Nephron (organoid): ENCODE results near the gene CCDC88C.

ENCODE experiments used
- H3K27ac Mint-ChIP-seq, 3 experiments: 2 replicates each; pipeline ENCODE4 v1.8.0; 2020; ENCODE audit warnings: mixed read lengths in 3 of 3, mild to moderate bottlenecking in 2 of 3, moderate library complexity in 1 of 3
- H3K27me3 Mint-ChIP-seq: 2 replicates; pipeline ENCODE4 v1.8.0; 2021; ENCODE audit warnings: low read depth, mild to moderate bottlenecking, moderate library complexity, mixed read lengths
- H3K36me3 Mint-ChIP-seq: 2 replicates; pipeline ENCODE4 v1.8.0; 2020; ENCODE audit warnings: low read depth, mixed read lengths
- H3K4me1 Mint-ChIP-seq: 2 replicates; pipeline ENCODE4 v1.8.0; 2020; ENCODE audit warnings: mixed read lengths
- H3K4me3 Mint-ChIP-seq, 3 experiments: 2 replicates each; pipeline ENCODE4 v1.8.0; 2020; ENCODE audit warnings: mild to moderate bottlenecking in 3 of 3, mixed read lengths in 3 of 3, moderate library complexity in 2 of 3
- H3K9me3 Mint-ChIP-seq: 2 replicates; pipeline ENCODE4 v1.8.0; 2020; ENCODE audit warnings: mixed read lengths
- TF ChIP-seq, protein P1 (sequence below), 3 experiments: fragments of 200-600 bp; sonication (generic); IDR thresholded peaks; one replicate each; pipeline ENCODE4 v1.5.0; 2021; ENCODE audit warnings: antibody characterized with exemption in 3 of 3; ENCODE audit not compliant: unreplicated experiment in 3 of 3

CCDC88C gene

DNA sequence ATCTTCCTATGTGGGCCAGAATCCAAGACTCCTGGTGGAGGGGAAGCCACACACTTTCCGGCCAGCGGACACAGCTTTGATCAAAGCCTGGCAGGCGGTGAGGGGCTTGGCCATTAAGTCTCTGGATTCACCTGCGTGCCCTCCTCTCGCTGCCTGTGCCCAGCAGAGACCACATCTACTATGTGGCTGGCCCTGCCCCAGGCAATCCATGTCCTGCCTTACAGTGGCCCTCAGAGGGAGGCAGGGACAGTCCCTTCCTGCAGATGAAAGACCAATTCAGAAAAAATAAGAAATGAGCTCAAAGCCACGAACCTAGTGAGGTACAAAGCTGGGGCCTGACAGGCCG is 90.4 kb downstream of the CCDC88C start:
- peaks cover 9% of the 10 kb centered on the region for H3K27me3 Mint-ChIP-seq
- peaks cover 81% of the 10 kb centered on the region for H3K4me1 Mint-ChIP-seq
- TF ChIP-seq, protein P1, sequence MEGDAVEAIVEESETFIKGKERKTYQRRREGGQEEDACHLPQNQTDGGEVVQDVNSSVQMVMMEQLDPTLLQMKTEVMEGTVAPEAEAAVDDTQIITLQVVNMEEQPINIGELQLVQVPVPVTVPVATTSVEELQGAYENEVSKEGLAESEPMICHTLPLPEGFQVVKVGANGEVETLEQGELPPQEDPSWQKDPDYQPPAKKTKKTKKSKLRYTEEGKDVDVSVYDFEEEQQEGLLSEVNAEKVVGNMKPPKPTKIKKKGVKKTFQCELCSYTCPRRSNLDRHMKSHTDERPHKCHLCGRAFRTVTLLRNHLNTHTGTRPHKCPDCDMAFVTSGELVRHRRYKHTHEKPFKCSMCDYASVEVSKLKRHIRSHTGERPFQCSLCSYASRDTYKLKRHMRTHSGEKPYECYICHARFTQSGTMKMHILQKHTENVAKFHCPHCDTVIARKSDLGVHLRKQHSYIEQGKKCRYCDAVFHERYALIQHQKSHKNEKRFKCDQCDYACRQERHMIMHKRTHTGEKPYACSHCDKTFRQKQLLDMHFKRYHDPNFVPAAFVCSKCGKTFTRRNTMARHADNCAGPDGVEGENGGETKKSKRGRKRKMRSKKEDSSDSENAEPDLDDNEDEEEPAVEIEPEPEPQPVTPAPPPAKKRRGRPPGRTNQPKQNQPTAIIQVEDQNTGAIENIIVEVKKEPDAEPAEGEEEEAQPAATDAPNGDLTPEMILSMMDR (IDR thresholded peaks at IDR 0.05; ENCODE audit: unreplicated experiment in 3 of 3) = no peak
- H3K27ac Mint-ChIP-seq = peak overlapping the region; percentile 28 to 91 (median 65)
- H3K36me3 Mint-ChIP-seq = peaks cover 1% of the 10 kb centered on the region
- H3K4me3 Mint-ChIP-seq = no peak overlapping the region
- H3K9me3 Mint-ChIP-seq = no peaks in the 10 kb centered on the region

DNA sequence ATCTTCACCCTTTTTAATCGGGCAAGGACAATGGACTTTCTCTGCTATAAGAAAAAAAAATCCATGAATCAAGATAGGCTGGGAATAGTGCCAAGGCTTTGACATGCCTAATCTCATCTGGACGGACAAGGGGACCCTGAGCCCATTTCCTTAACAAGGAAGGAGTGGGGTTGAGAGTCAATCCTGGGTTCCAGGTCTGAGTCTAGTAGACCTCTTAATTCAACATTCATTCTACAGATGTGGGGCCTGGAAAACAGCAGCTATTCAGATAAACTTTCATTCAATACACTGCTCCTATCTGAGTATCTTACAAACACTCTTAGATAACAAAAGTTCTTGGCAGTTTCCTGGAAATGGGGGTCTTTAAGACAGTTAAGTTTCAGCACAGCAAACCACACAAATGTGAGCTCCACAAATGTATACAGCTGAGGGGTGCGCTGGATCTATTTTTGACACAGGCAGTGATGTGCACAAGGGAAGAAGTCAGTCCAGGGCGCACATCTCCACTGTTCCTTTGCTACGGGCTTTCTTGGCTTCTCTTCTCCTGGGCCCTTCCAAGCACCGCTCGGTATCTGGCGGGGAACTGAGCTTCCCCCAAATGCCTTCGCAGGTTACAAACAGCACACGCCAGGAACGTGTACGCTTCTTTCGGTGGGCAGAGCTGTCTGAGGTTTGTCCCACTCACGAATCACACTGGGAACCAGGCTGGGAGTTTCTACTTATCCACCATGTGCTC is 90.9 kb downstream of the CCDC88C start:
- Mint-ChIP-seq H3K27ac (peak overlapping the region; percentile 28 to 91 (median 65)), H3K4me1 (peaks cover 76% of the 10 kb centered on the region), H3K9me3 (no peaks in the 10 kb centered on the region), H3K4me3 (no peak overlapping the region), H3K36me3 (peaks cover 4% of the 10 kb centered on the region), H3K27me3 (peaks cover 9% of the 10 kb centered on the region)
- TF ChIP-seq, protein P1 (IDR thresholded peaks at IDR 0.05; ENCODE audit: unreplicated experiment in 3 of 3) = no peak

DNA sequence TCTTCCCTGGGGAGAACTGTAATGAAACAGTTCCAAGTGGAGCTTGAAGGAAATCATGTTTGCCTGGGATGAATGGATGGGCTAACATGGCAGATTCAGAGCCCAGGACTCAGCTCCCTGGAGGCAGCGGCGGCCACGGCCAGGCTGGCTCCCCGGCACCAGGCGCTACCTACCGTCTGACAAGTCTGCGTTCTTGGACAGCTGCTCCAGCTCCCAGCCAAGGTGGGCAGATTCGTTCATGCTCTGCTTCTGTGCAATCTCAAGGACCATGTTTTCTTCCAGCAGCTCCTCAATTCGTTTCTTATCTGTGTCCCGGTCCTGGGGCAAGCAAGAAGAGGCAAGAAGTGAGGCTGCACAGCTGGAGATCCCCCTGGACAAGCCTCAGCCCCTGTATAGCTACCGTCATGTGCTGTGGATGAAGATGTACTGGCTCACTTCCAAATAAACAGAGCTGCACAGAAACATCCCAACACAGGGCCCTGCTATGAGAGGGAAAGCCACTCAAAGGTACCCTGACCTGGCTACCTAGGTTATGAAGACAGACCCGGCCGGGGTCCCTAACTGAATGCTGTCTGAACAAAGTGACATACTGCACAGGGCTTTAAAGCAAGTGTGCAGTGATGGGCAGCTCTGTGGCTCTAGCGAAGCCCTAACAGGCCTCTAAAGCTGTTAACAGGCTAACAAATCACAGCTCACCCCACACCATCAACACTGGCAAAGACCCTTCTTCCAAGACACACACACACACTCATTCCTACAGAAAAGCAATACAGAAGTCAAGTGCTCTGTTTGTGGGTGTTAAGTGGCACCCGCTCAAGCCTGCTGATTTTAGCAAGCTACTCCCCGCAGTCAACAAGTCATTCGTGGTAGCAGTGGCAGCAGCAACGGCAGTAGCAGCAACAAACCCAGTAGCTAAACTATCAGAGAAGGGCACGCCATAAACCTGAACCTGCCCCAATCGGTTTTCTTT is 92.7 kb downstream of the CCDC88C start:
- H3K36me3 Mint-ChIP-seq = peaks cover 7% of the 10 kb centered on the region
- H3K27ac Mint-ChIP-seq = peak overlapping the region in 2 of 3 experiments; percentile 29 to 60
- TF ChIP-seq, protein P1 (IDR thresholded peaks at IDR 0.05; ENCODE audit: unreplicated experiment in 3 of 3) = no peak
- no peaks in the 10 kb centered on the region for H3K9me3 Mint-ChIP-seq
- H3K4me3 Mint-ChIP-seq = no peak overlapping the region
- H3K4me1 Mint-ChIP-seq = peaks cover 59% of the 10 kb centered on the region
- peaks cover 9% of the 10 kb centered on the region for H3K27me3 Mint-ChIP-seq

DNA sequence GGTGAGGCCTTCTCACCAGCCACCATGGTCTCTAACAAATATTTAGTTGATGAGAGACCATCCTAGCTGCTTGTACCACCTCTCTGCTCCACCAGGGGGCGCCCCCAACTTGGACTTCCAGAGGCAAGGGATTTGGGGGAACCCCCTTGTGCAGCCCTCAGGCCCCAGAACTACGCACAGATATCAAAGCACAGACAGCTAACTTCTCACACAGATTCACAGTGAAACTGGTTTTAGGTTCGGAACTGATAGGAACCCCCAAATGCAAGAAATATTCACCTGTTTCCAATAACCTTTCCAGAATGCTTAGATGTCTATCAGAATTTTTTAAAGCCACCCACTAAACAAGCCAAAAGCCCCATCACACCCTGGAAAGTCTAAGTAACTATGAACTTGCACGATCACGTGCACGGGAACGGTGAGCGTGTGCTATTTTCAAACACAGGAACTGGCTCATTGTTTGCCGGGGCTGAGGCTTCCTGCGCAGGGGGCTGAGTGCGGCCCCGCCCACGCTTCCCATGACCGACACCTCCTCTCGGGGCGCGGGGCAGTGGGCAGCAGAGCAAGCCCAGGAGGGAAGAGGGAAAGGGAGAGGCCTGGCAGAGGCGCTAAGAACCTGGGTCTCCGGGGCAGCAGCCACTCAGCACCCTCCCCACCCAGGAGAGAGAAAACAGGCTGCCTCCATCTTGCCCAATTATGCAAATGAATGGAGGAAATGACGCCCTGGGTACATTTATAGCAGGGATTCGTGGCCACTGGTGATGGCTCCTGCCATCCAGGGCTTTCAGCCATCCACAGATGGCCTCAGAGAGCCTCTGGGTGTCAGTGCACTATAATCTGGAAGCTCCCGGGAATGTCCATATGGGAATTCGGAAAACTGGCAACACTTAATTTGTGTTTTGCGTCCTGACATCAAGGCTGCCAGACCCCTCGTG is 93.7 kb downstream of the CCDC88C start:
- Mint-ChIP-seq H3K27me3 (peaks cover 4% of the 10 kb centered on the region), H3K27ac (peak overlapping the region; percentile 14 to 70 (median 25)), H3K4me3 (peak overlapping the region in 2 of 3 experiments; percentile 15 to 51), H3K9me3 (no peaks in the 10 kb centered on the region), H3K36me3 (peaks cover 14% of the 10 kb centered on the region), H3K4me1 (peaks cover 51% of the 10 kb centered on the region)
- TF ChIP-seq, protein P1 (IDR thresholded peaks at IDR 0.05; ENCODE audit: unreplicated experiment in 3 of 3) = peak; percentile 96 to 98 (median 96)

DNA sequence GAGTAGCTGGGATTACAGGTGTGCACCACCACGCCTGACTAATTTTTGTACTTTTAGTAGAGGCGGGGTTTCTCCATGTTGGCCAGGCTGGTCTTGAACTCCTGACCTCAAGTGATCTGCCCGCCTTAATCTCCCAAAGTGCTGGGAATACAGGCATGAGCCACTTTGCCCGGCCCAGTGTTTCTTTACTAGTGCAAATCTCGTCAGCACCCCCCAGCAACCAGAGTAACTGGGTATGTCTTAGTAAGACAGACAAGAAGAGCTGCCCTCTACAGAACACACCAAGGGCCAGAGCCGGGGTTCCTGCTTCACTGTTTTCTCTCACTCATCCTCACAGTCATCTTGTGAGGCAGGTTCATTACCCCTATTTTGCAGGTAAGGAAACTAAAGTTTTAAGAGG is 94.6 kb downstream of the CCDC88C start:
- Mint-ChIP-seq H3K36me3 (peaks cover 14% of the 10 kb centered on the region), H3K27ac (no peak overlapping the region), H3K4me1 (peaks cover 43% of the 10 kb centered on the region), H3K4me3 (no peak overlapping the region), H3K27me3 (peaks cover 4% of the 10 kb centered on the region), H3K9me3 (no peaks in the 10 kb centered on the region)
- TF ChIP-seq, protein P1 (IDR thresholded peaks at IDR 0.05; ENCODE audit: unreplicated experiment in 3 of 3) = no peak
